H1 (cell line): ENCODE measurements around the gene C3orf18. TPM values are rescaled to one million over a fixed set of nuclear protein-coding genes. Genes with fewer than 3 reads are reported as not detected.
A peak's percentile ranks its signal among the peaks of the same experiment; 100 is the strongest.

Source experiments
- CTCF ChIA-PET: fragments of 300-600 bp; sonication (Branson Sonifier 250); formaldehyde crosslinking; loops from one replicate; lab custom pipeline; 2021; ENCODE audit not compliant: partially characterized antibody; lab: Charles Lee
- POLR2A ChIA-PET: fragments of 300-600 bp; sonication (Branson Sonifier 250); formaldehyde crosslinking; loops from one replicate; lab custom pipeline; 2021; ENCODE audit warnings: inconsistent platforms; ENCODE audit not compliant: partially characterized antibody; lab: Charles Lee
- DNase-seq, 2 experiments: peaks; one replicate each; pipeline versions ENCODE4 v3.0.0 to v3.0.0-alpha.2; 2010 to 2022; ENCODE audit warnings: low spot score in 2 of 2, low read depth in 1 of 2, mixed read lengths in 1 of 2
- FAIRE-seq: peaks from 2 replicates; lab custom pipeline; 2011; peaks lifted over from hg19 to GRCh38; lab: Jason Lieb, UNC
- H2AFZ ChIP-seq: 2 replicates; pipeline ENCODE4 v1.8.1; 2012; ENCODE audit warnings: low read length, inconsistent platforms
- H2AK5ac ChIP-seq: 2 replicates; pipeline ENCODE4 v1.6.1; 2013; ENCODE audit warnings: low read depth, low read length
- H2BK120ac ChIP-seq: replicated peaks from 2 replicates; pipeline ENCODE3; 2013; ENCODE audit warnings: low read depth, low read length, inconsistent platforms
- H2BK12ac ChIP-seq: 2 replicates; pipeline ENCODE4 v1.6.1; 2013; ENCODE audit warnings: low read depth, low read length
- H2BK15ac ChIP-seq: 2 replicates; pipeline ENCODE4 v1.6.1; 2013; ENCODE audit warnings: low read length
- H2BK20ac ChIP-seq: 2 replicates; pipeline ENCODE4 v1.6.1; 2013; ENCODE audit warnings: low read length
- H2BK5ac ChIP-seq: 2 replicates; pipeline ENCODE4 v1.6.1; 2013; ENCODE audit warnings: low read depth, low read length
- H3K14ac ChIP-seq: 2 replicates; pipeline ENCODE4 v1.6.1; 2013; ENCODE audit warnings: inconsistent platforms; ENCODE audit not compliant: insufficient read length
- H3K18ac ChIP-seq: 2 replicates; pipeline ENCODE4 v1.6.1; 2013; ENCODE audit warnings: low read length; ENCODE audit errors: extremely low read depth
- H3K23ac ChIP-seq: 2 replicates; pipeline ENCODE4 v1.6.1; 2013; ENCODE audit warnings: inconsistent platforms; ENCODE audit not compliant: insufficient read length
- H3K23me2 ChIP-seq: 2 replicates; pipeline ENCODE4 v1.6.1; 2013; ENCODE audit warnings: low read depth, low read length
- H3K27ac ChIP-seq: 2 replicates; pipeline ENCODE4 v1.6.1; 2011; ENCODE audit warnings: low read depth, low read length, inconsistent platforms
- H3K27me3 ChIP-seq, 4 experiments: replicated peaks in 1 of 4; 1 replicate in 1 of 4; 2 replicates in 3 of 4; pipeline versions ENCODE4 v1.6.1 to v1.8.1; 2011 to 2013; ENCODE audit warnings: low read length in 3 of 4, mild to moderate bottlenecking in 3 of 4, inconsistent platforms in 2 of 4, mixed read lengths in 2 of 4, moderate library complexity in 1 of 4; ENCODE audit not compliant: control insufficient read depth in 3 of 4, insufficient read depth in 3 of 4; ENCODE audit errors: extremely low read depth in 1 of 4
- H3K36me3 ChIP-seq, 4 experiments: 2 replicates each; pipeline versions ENCODE4 v1.6.1 to v1.8.1; 2011 to 2013; ENCODE audit warnings: mild to moderate bottlenecking in 4 of 4, low read length in 3 of 4, moderate library complexity in 2 of 4, control low read depth in 1 of 4, inconsistent platforms in 1 of 4; ENCODE audit not compliant: insufficient read depth in 4 of 4, control insufficient read depth in 2 of 4
- H3K4ac ChIP-seq: replicated peaks from 2 replicates; pipeline ENCODE3; 2013; ENCODE audit warnings: low read length, low read depth, mixed read lengths, inconsistent platforms; ENCODE audit not compliant: insufficient read length
- H3K4me1 ChIP-seq, 4 experiments: replicated peaks in 1 of 4; 1 replicate in 1 of 4; 2 replicates in 3 of 4; pipeline versions ENCODE4 v1.6.1 to v1.8.1; 2011 to 2013; ENCODE audit warnings: low read length in 3 of 4, inconsistent platforms in 2 of 4, mixed read lengths in 1 of 4; ENCODE audit not compliant: insufficient read depth in 4 of 4, control insufficient read depth in 3 of 4
- H3K4me2 ChIP-seq, 2 experiments: 2 replicates each; pipeline versions ENCODE4 v1.6.1 to v1.8.1; 2011 to 2013; ENCODE audit warnings: low read depth in 2 of 2, low read length in 2 of 2, control low read depth in 1 of 2, inconsistent platforms in 1 of 2, mild to moderate bottlenecking in 1 of 2; ENCODE audit not compliant: insufficient read depth in 1 of 2
- H3K4me3 ChIP-seq, 4 experiments: fragments of 200-600, 300-600 bp in 1 of 4; sonication (generic), shearing (Covaris generic), sonication (Bioruptor Twin) in 1 of 4; 2 replicates each; pipeline versions ENCODE4 v1.5.1 to v1.8.1; 2011 to 2016; ENCODE audit warnings: low read length in 4 of 4, low read depth in 3 of 4, control low read depth in 2 of 4, inconsistent platforms in 2 of 4, mild to moderate bottlenecking in 2 of 4, mixed read lengths in 1 of 4, moderate library complexity in 1 of 4; ENCODE audit not compliant: insufficient read depth in 2 of 4; ENCODE audit errors: extremely low read depth in 1 of 4
- H3K56ac ChIP-seq: replicated peaks from 2 replicates; pipeline ENCODE3; 2013; ENCODE audit warnings: low read depth, mild to moderate bottlenecking, mixed read lengths, low read length, inconsistent platforms; ENCODE audit not compliant: insufficient read length
- H3K79me1 ChIP-seq: 2 replicates; pipeline ENCODE4 v1.6.1; 2013; ENCODE audit warnings: low read depth, low read length, control low read depth
- H3K79me2 ChIP-seq, 2 experiments: 2 replicates each; pipeline versions ENCODE4 v1.6.1 to v1.8.1; 2012 to 2013; ENCODE audit warnings: low read length in 2 of 2, mild to moderate bottlenecking in 2 of 2, inconsistent platforms in 1 of 2; ENCODE audit not compliant: insufficient read depth in 2 of 2, control insufficient read depth in 1 of 2
- H3K9ac ChIP-seq, 4 experiments: replicated peaks in 1 of 4; 1 replicate in 1 of 4; 2 replicates in 3 of 4; pipeline versions ENCODE4 v1.6.1 to v1.8.1; 2011 to 2013; ENCODE audit warnings: low read depth in 3 of 4, low read length in 3 of 4, control low read depth in 2 of 4, mild to moderate bottlenecking in 2 of 4, moderate library complexity in 2 of 4, inconsistent platforms in 1 of 4; ENCODE audit errors: extremely low read depth in 1 of 4
- H3K9me3 ChIP-seq, 2 experiments: 2 replicates each; pipeline versions ENCODE4 v1.6.1 to v1.8.1; 2012 to 2013; ENCODE audit warnings: mild to moderate bottlenecking in 2 of 2, moderate library complexity in 2 of 2, control low read depth in 1 of 2, inconsistent platforms in 1 of 2, low read depth in 1 of 2, low read length in 1 of 2, mixed read lengths in 1 of 2; ENCODE audit not compliant: insufficient read depth in 2 of 2
- H4K20me1 ChIP-seq, 2 experiments: replicated peaks in 1 of 2; 2 replicates each; pipeline versions ENCODE3 to v1.8.1; 2011 to 2013; ENCODE audit warnings: inconsistent platforms in 2 of 2, low read length in 2 of 2, mild to moderate bottlenecking in 1 of 2; ENCODE audit not compliant: insufficient read depth in 2 of 2, control insufficient read depth in 1 of 2
- H4K5ac ChIP-seq: 2 replicates; pipeline ENCODE4 v1.6.1; 2013; ENCODE audit warnings: low read length, low read depth, mixed read lengths, inconsistent platforms; ENCODE audit not compliant: insufficient read length
- H4K8ac ChIP-seq: 2 replicates; pipeline ENCODE4 v1.8.0; 2013; ENCODE audit warnings: mild to moderate bottlenecking, moderate library complexity, low read length, inconsistent platforms; ENCODE audit not compliant: insufficient read depth; ENCODE audit errors: extremely low read depth
- H4K91ac ChIP-seq: replicated peaks from 2 replicates; pipeline ENCODE3; 2013; ENCODE audit warnings: low read length, mixed read lengths, inconsistent platforms; ENCODE audit not compliant: insufficient read length
- ATF2 ChIP-seq: IDR thresholded peaks from 2 replicates; pipeline ENCODE4 v1.6.1; 2012; ENCODE audit warnings: low read length, inconsistent platforms
- BRCA1 ChIP-seq: IDR thresholded peaks from 2 replicates; pipeline ENCODE4 v1.6.1; 2012; ENCODE audit warnings: low read depth, low read length, improper control_type of control experiment
- CREB1 ChIP-seq: IDR thresholded peaks from 2 replicates; pipeline ENCODE4 v1.6.1; 2012; ENCODE audit warnings: inconsistent platforms
- EZH2 ChIP-seq: fragments of 200-600 bp; sonication (generic); IDR thresholded peaks from 2 replicates; pipeline ENCODE4 v1.7.1; 2012; ENCODE audit warnings: low read depth, mild to moderate bottlenecking, moderate library complexity, low read length, inconsistent platforms; ENCODE audit not compliant: severe bottlenecking
- RXRA ChIP-seq: IDR thresholded peaks from 2 replicates; pipeline ENCODE4 v1.6.1; 2011; ENCODE audit warnings: low read depth, mild to moderate bottlenecking, low read length, moderate library complexity; ENCODE audit not compliant: insufficient read depth
- WGBS, 2 experiments: shearing (Covaris generic) in 1 of 2; methylation state at CpG; one replicate each; pipeline versions ENCODE4 v1.1.6 to v1.1.7; 2013 to 2015; ENCODE audit warnings: low lambda C conversion rate in 2 of 2, mixed read lengths in 2 of 2, inconsistent platforms in 1 of 2, low coverage in 1 of 2, missing lambda C conversion rate in 1 of 2; ENCODE audit not compliant: insufficient replicate concordance in 2 of 2, insufficient coverage in 1 of 2, insufficient read length in 1 of 2; ENCODE audit errors: extremely low coverage in 1 of 2, missing lambda C conversion rate in 1 of 2; 5-methylcytosine and 5-hydroxymethylcytosine counted together
- polyA plus RNA-seq, 7 experiments: library from polyadenylated mRNA; depleted of rRNA in 3 of 7; stranded (reverse) in 5 of 7; unstranded in 2 of 7; fragments of >200 nt in 5 of 7; fragments of 200-250 nt in 2 of 7; gene quantifications; 1 replicate in 5 of 7; 2 replicates in 1 of 7; 4 replicates in 1 of 7; pipeline versions ENCODE4 v1.2.1 to v1.2.3, GENCODE V29; 2011 to 2013; ENCODE audit warnings: missing spikeins in 2 of 7, mixed read lengths in 2 of 7
- total RNA-seq: library from RNA; stranded (reverse); fragmentation: NEBNext Ultra II Directional; extraction: Animal tissue kit (Norgen Biotek cat#: 25700); gene quantifications from 2 replicates; pipeline ENCODE4 v1.2.1, GENCODE V29; 2021

Gene C3orf18
- total and polyA plus RNA-seq, 2 of the 8 experiments (the other 6 are each of a cell fraction or from before 2014, with no cell fraction given), result 7.5 to 15.0 TPM

GRCh38 chr3:50606596-50606995, 39.0 kb upstream of the C3orf18 start:
- Histone ChIP-seq H2BK20ac (no peak overlapping the region), H3K79me1 (no peaks in the 10 kb centered on the region), H3K36me3 (no peaks in the 10 kb centered on the region), H4K20me1 (peaks cover 0 to 11% of the 10 kb centered on the region in 2 experiments), H4K91ac (no peak overlapping the region), H3K4me2 (no peak overlapping the region), H3K27ac (no peak overlapping the region), H3K79me2 (no peaks in the 10 kb centered on the region), H2BK5ac (no peak overlapping the region), H3K4ac (no peak overlapping the region), H3K56ac (no peak overlapping the region), H2BK15ac (no peak overlapping the region), H4K8ac (peak overlapping the region; percentile 42; the same call in 1 of the 2 replicates), H3K4me3 (no peak overlapping the region), H3K9ac (no peak overlapping the region), H3K4me1 (peaks cover 0 to 6% (median 2%) of the 10 kb centered on the region in 4 experiments; a peak in 4 of 7 replicates), H3K23ac (no peak overlapping the region), H3K14ac (no peak overlapping the region), H3K9me3 (no peaks in the 10 kb centered on the region), H2BK12ac (no peak overlapping the region), H3K23me2 (no peaks in the 10 kb centered on the region; the same call in 1 of the 2 replicates), H2AK5ac (no peak overlapping the region), H3K27me3 (peaks cover 8 to 19% (median 15%) of the 10 kb centered on the region in 4 experiments; a peak in 6 of 7 replicates), H2BK120ac (no peak overlapping the region), H3K18ac (no peak overlapping the region), H2AFZ (no peak overlapping the region), H4K5ac (no peak overlapping the region)
- WGBS, 2 experiments, result 69% methylated on average over 6 of the region's 6 CpGs; no CpG with 5 or more reads in 1 of the 2 experiments
- POLR2A ChIA-PET, result no interaction called here
- FAIRE-seq, result no peak
- DNase-seq, result no peak
- CTCF ChIA-PET, result interaction anchor here (1.2 to 50.4 kb wide), 4 partner anchors 16 to 783 kb away, joined by 3 to 1262 read pairs (median 548); partner anchors contain the start of genes C3orf18, DOCK3 and HEMK1
- TF ChIP-seq ATF2, result no peak
- no peak for TF ChIP-seq BRCA1
- TF ChIP-seq EZH2, result no peak
- TF ChIP-seq RXRA, result no peak
- no peak for TF ChIP-seq CREB1
